WERI-Rb-1 (cell line): ENCODE measurements around the gene LCN6.
A peak's percentile ranks its signal among the peaks of the same experiment; 100 is the strongest.

Source experiments
- DNase-seq: peaks from one replicate; pipeline ENCODE4 v3.0.0-alpha.2; 2020
- H3K27ac ChIP-seq: fragments of 250-450 bp; sonication (Bioruptor Pico); 2 replicates; pipeline ENCODE4 v1.5.1; 2020; ENCODE audit warnings: mild to moderate bottlenecking, moderate library complexity
- H3K27me3 ChIP-seq: fragments of 250-450 bp; sonication (Bioruptor Pico); 2 replicates; pipeline ENCODE4 v1.5.1; 2021; ENCODE audit warnings: mild to moderate bottlenecking, low read depth, moderate library complexity; ENCODE audit not compliant: insufficient read depth, severe bottlenecking
- H3K36me3 ChIP-seq: fragments of 250-450 bp; sonication (Bioruptor Pico); 2 replicates; pipeline ENCODE4 v1.5.1; 2020; ENCODE audit warnings: mild to moderate bottlenecking, moderate library complexity
- H3K4me3 ChIP-seq: 2 replicates; pipeline ENCODE4 v1.5.1; 2011; ENCODE audit warnings: low read depth, mild to moderate bottlenecking, control low read depth, low read length
- H3K9me3 ChIP-seq: fragments of 250-450 bp; sonication (Bioruptor Pico); 2 replicates; pipeline ENCODE4 v1.5.1; 2021; ENCODE audit warnings: mild to moderate bottlenecking, moderate library complexity; ENCODE audit not compliant: severe bottlenecking
- CTCF ChIP-seq: IDR thresholded peaks from 2 replicates; pipeline ENCODE4 v1.5.1; 2011; ENCODE audit warnings: low read depth, mild to moderate bottlenecking, control low read depth, inconsistent platforms, low read length

The LCN6 gene

GRCh38 chr9:136694872-136695247 is 53.5 kb downstream of the LCN6 start:
- no peak for TF ChIP-seq CTCF
- Histone ChIP-seq H3K27ac (peak overlapping the region; percentile 99), H3K4me3 (no peak overlapping the region), H3K27me3 (no peaks in the 10 kb centered on the region), H3K36me3 (no peaks in the 10 kb centered on the region), H3K9me3 (no peaks in the 10 kb centered on the region)
- no peak for DNase-seq

GRCh38 chr9:136694163-136694871 is 54.0 kb downstream of the LCN6 start:
- DNase-seq: peak; percentile 80
- Histone ChIP-seq H3K9me3 (no peaks in the 10 kb centered on the region), H3K36me3 (no peaks in the 10 kb centered on the region), H3K27ac (peak overlapping the region; percentile 99), H3K4me3 (no peak overlapping the region), H3K27me3 (no peaks in the 10 kb centered on the region)
- TF ChIP-seq CTCF: peak; percentile 76
